Activated effector memory CD4-positive, alpha-beta T cell treated with Interleukin-2 at 50 U/mL for 16 hours (primary cell): Measurements from ENCODE around the gene EDC4.

Experiments
- DNase-seq: peaks from one replicate; pipeline ENCODE4 v3.0.0-alpha.2; 2020

EDC4 gene

GRCh38 chr16:67915831-67916723 lies 43.2 kb downstream of the EDC4 start:
- no peak for DNase-seq

DNA sequence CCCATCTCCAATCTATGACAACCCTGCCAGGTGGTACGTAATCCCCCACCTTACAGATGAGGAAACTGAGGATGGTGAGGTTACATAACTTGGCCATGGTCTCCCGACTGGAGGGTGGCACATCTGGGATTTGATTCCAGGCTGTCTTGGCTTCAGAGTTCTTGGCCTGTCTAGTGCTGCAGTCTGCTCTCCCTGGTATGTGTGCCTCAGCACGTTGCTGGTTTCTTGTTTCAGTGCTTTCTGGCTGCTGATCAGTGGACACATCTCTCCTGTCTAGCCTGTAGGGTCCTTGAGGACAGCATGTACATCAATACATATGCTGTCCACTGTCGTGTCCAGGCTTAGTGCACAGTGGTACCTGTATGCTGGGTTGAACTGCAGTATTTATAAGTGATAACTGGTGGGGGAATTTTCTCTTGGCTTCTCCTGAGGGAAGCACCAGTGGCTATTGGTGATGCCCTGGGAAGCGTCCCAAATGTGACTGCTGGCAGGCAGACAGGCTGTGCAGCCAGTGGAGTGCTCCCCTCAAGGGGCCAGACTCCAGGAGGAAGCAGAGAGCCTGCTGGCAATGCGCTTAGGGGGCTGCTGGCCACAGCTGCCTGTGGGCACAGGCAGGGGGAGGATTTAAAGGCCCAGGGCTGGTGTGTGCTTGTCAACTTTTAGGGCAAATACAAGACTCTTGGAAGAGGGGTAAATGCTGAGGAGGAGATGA lies 44.4 kb downstream of the EDC4 start:
- no peak for DNase-seq

GRCh38 chr16:67917852-67918236 lies 45.0 kb downstream of the EDC4 start:
- no peak for DNase-seq

GRCh38 chr16:67919622-67920221 lies 46.9 kb downstream of the EDC4 start:
- no peak for DNase-seq

- no peak for DNase-seq
Observed at GRCh38 chr16:67922221-67922620, 49.4 kb downstream of the EDC4 start.

- DNase-seq, result no peak
Observed at GRCh38 chr16:67922740-67923139, 49.9 kb downstream of the EDC4 start.

- no peak for DNase-seq
Observed at GRCh38 chr16:67923414-67924116, 50.7 kb downstream of the EDC4 start.

- DNase-seq, result no peak
Observed at GRCh38 chr16:67924140-67924906, 51.5 kb downstream of the EDC4 start.

GRCh38 chr16:67926181-67926750 lies 53.4 kb downstream of the EDC4 start:
- no peak for DNase-seq

DNA sequence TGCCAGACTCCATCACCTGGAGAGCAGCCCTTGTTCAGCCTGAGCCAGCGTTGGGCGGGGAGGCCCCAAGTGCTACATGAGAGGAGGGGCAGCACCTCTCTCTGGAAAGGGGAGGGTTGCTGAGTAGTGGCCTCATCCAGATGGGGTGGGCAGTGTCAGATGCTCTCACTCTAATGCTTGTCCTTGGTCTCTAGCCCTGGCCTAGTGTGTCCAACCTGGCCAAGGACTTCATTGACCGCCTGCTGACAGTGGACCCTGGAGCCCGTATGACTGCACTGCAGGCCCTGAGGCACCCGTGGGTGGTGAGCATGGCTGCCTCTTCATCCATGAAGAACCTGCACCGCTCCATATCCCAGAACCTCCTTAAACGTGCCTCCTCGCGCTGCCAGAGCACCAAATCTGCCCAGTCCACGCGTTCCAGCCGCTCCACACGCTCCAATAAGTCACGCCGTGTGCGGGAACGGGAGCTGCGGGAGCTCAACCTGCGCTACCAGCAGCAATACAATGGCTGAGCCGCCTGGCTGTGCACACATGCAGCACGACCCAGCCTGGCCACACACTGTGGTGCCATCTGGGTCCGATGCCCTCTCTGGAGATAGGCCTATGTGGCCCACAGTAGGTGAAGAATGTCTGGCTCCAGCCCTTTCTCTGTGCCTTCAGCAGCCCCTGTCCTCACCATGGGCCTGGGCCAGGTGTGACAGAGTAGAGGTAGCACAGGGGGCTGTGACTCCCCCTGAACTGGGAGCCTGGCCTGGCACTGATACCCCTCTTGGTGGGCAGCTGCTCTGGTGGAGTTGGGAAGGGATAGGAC lies 54.5 kb downstream of the EDC4 start:
- DNase-seq, result no peak

- no peak for DNase-seq
Observed at GRCh38 chr16:67928147-67928546, 55.3 kb downstream of the EDC4 start.

DNA sequence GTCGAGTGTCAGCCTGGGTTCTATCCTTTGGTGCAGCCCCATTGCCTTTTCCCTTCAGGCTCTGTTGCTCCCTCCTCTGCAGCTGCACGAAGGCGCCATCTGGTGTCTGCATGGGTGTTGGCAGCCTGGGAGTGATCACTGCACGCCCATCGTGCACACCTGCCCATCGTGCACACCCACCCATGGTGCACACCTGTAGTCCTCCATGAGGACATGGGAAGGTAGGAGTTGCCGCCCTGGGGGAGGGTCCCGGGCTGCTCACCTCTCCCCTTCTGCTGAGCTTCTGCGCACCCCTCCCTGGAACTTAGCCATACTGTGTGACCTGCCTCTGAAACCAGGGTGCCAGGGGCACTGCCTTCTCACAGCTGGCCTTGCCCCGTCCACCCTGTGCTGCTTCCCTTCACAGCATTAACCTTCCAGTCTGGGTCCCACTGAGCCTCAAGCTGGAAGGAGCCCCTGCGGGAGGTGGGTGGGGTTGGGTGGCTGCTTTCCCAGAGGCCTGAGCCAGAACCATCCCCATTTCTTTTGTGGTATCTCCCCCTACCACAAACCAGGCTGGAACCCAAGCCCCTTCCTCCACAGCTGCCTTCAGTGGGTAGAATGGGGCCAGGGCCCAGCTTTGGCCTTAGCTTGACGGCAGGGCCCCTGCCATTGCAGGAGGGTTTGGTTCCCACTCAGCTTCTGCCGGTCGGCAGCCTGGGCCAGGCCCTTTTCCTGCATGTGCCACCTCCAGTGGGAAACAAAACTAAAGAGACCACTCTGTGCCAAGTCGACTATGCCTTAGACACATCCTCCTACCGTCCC lies 55.9 kb downstream of the EDC4 start:
- peak; percentile 61 for DNase-seq

DNA sequence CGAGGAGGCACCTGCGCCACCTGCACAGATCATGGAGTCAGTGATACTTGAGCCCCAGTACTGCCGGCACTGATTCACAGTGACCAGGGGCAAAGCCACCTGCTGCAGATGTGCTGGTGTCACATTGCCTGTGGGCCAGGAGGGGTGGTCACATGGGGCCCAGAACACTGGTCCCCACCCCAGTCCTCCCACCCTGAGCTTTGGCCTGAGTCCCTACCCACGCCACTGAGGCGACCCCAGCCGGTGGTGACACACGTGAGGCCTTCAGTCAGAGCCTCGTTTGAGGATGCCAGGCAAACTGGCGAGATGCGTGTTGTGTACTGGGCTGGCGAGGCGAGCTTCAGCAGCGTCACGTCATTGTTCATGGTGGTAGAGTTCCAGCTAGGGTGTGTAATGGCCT lies 57.3 kb downstream of the EDC4 start:
- DNase-seq, result no peak

GRCh38 chr16:67930678-67931211 lies 57.9 kb downstream of the EDC4 start:
- no peak for DNase-seq
